Effector memory CD8-positive, alpha-beta T cell (primary cell): ENCODE results near the gene ALG14.
A peak's percentile ranks its signal among the peaks of the same experiment; 100 is the strongest.
"Not testable (repeated sequence)": the region's sequence is repeated elsewhere in the genome, so short reads cannot be mapped to it uniquely, and the experiment has no call there.

Experiments used
- ATAC-seq: fragments of 150-1000 bp; cut with Tn5 transposase; replicated peaks from 2 replicates; pipeline ENCODE4 v1.10.0; 2021; ENCODE audit warnings: mild to moderate bottlenecking, moderate library complexity
- DNase-seq, 3 experiments: peaks; one replicate each; pipeline ENCODE4 v3.0.0; 2021
- H3K27ac Mint-ChIP-seq, 2 donors: one replicate each; pipeline ENCODE4 v1.8.0; 2022; ENCODE audit warnings: mild to moderate bottlenecking in 2 of 2, mixed read lengths in 2 of 2, moderate library complexity in 2 of 2
- H3K27me3 Mint-ChIP-seq, 2 donors: one replicate each; pipeline ENCODE4 v1.8.0; 2022; ENCODE audit warnings: mixed read lengths in 2 of 2
- H3K36me3 Mint-ChIP-seq: one replicate; pipeline ENCODE4 v1.8.0; 2022; ENCODE audit warnings: mild to moderate bottlenecking, moderate library complexity, mixed read lengths; ENCODE audit not compliant: insufficient read depth
- H3K4me1 Mint-ChIP-seq, 2 donors: one replicate each; pipeline ENCODE4 v1.8.0; 2022; ENCODE audit warnings: low read depth in 2 of 2, mixed read lengths in 2 of 2
- H3K4me3 Mint-ChIP-seq, 2 donors: one replicate each; pipeline ENCODE4 v1.8.0; 2022; ENCODE audit warnings: mild to moderate bottlenecking in 2 of 2, mixed read lengths in 2 of 2, moderate library complexity in 2 of 2
- H3K9me3 Mint-ChIP-seq, 2 donors: one replicate each; pipeline ENCODE4 v1.8.0; 2022; ENCODE audit warnings: mixed read lengths in 2 of 2

Gene ALG14

GRCh38 chr1:95047624-95048023 lies 25.1 kb downstream of the ALG14 start:
- H3K4me3 Mint-ChIP-seq, H3K36me3 Mint-ChIP-seq, H3K27ac Mint-ChIP-seq, H3K27me3 Mint-ChIP-seq, H3K9me3 Mint-ChIP-seq, ATAC-seq, DNase-seq, H3K4me1 Mint-ChIP-seq: not testable (repeated sequence)

GRCh38 chr1:95046359-95046758 lies 26.4 kb downstream of the ALG14 start:
- no peak for DNase-seq
- H3K27ac Mint-ChIP-seq, result no peak overlapping the region
- H3K4me3 Mint-ChIP-seq, result no peak overlapping the region
- no peaks in the 10 kb centered on the region for H3K4me1 Mint-ChIP-seq
- no peak for ATAC-seq
- H3K27me3 Mint-ChIP-seq, result no peaks in the 10 kb centered on the region
- H3K36me3 Mint-ChIP-seq, result no peaks in the 10 kb centered on the region
- H3K9me3 Mint-ChIP-seq, result no peaks in the 10 kb centered on the region

GRCh38 chr1:95043141-95043980 lies 29.4 kb downstream of the ALG14 start:
- Mint-ChIP-seq H3K4me1 (no peaks in the 10 kb centered on the region), H3K36me3 (no peaks in the 10 kb centered on the region), H3K9me3 (no peaks in the 10 kb centered on the region), H3K27me3 (no peaks in the 10 kb centered on the region), H3K4me3 (no peak overlapping the region), H3K27ac (no peak overlapping the region)
- peak; percentile 100 for ATAC-seq
- DNase-seq, result peak; percentile 68 to 76 (median 71)

- no peak for ATAC-seq
- no peak for DNase-seq
- Mint-ChIP-seq H3K9me3 (no peaks in the 10 kb centered on the region), H3K4me3 (no peak overlapping the region), H3K27me3 (no peaks in the 10 kb centered on the region), H3K36me3 (no peaks in the 10 kb centered on the region), H3K27ac (no peak overlapping the region), H3K4me1 (no peaks in the 10 kb centered on the region)
Measured at GRCh38 chr1:95042286-95042685, 30.5 kb downstream of the ALG14 start.

- ATAC-seq (no peak), DNase-seq (no peak)
- no peaks in the 10 kb centered on the region for H3K27me3 Mint-ChIP-seq
- no peak overlapping the region for H3K4me3 Mint-ChIP-seq
- no peaks in the 10 kb centered on the region for H3K4me1 Mint-ChIP-seq
- no peaks in the 10 kb centered on the region for H3K36me3 Mint-ChIP-seq
- no peaks in the 10 kb centered on the region for H3K9me3 Mint-ChIP-seq
- no peak overlapping the region for H3K27ac Mint-ChIP-seq
Measured at GRCh38 chr1:95041491-95042165, 31.1 kb downstream of the ALG14 start.

GRCh38 chr1:95040032-95040525 lies 32.7 kb downstream of the ALG14 start:
- H3K27me3 Mint-ChIP-seq, result no peaks in the 10 kb centered on the region
- H3K9me3 Mint-ChIP-seq, result no peaks in the 10 kb centered on the region
- DNase-seq (no peak), ATAC-seq (no peak)
- no peak overlapping the region for H3K4me3 Mint-ChIP-seq
- H3K27ac Mint-ChIP-seq, result no peak overlapping the region
- H3K36me3 Mint-ChIP-seq, result no peaks in the 10 kb centered on the region
- no peaks in the 10 kb centered on the region for H3K4me1 Mint-ChIP-seq

- Mint-ChIP-seq H3K4me3 (no peak overlapping the region), H3K27me3 (no peaks in the 10 kb centered on the region), H3K36me3 (no peaks in the 10 kb centered on the region), H3K27ac (no peak overlapping the region), H3K4me1 (no peaks in the 10 kb centered on the region), H3K9me3 (no peaks in the 10 kb centered on the region)
- no peak for DNase-seq
- no peak for ATAC-seq
Measured at GRCh38 chr1:95039360-95040031, 33.3 kb downstream of the ALG14 start.

GRCh38 chr1:95035536-95035935 lies 37.2 kb downstream of the ALG14 start:
- Mint-ChIP-seq H3K36me3 (no peaks in the 10 kb centered on the region), H3K9me3 (no peaks in the 10 kb centered on the region)

GRCh38 chr1:95034506-95034905 lies 38.2 kb downstream of the ALG14 start:
- no peak overlapping the region for H3K27ac Mint-ChIP-seq
- DNase-seq (no peak), ATAC-seq (no peak)

More at GRCh38 chr1:95035536-95035935, 37.2 kb downstream of the ALG14 start:
- ATAC-seq (no peak), DNase-seq (no peak)
- H3K4me3 Mint-ChIP-seq, result no peak overlapping the region
- no peaks in the 10 kb centered on the region for H3K27me3 Mint-ChIP-seq
- no peak overlapping the region for H3K27ac Mint-ChIP-seq
- H3K4me1 Mint-ChIP-seq, result no peaks in the 10 kb centered on the region

GRCh38 chr1:95033843-95034242 lies 38.9 kb downstream of the ALG14 start:
- Mint-ChIP-seq H3K9me3 (no peaks in the 10 kb centered on the region), H3K4me1 (no peaks in the 10 kb centered on the region), H3K4me3 (no peak overlapping the region), H3K27me3 (no peaks in the 10 kb centered on the region), H3K36me3 (no peaks in the 10 kb centered on the region), H3K27ac (no peak overlapping the region)
- ATAC-seq, result no peak
- no peak for DNase-seq

More at GRCh38 chr1:95034506-95034905, 38.2 kb downstream of the ALG14 start:
- no peak overlapping the region for H3K4me3 Mint-ChIP-seq
- H3K4me1 Mint-ChIP-seq, result no peaks in the 10 kb centered on the region
- no peaks in the 10 kb centered on the region for H3K27me3 Mint-ChIP-seq
- no peaks in the 10 kb centered on the region for H3K36me3 Mint-ChIP-seq
- H3K9me3 Mint-ChIP-seq, result no peaks in the 10 kb centered on the region

GRCh38 chr1:95029532-95029931 lies 43.2 kb downstream of the ALG14 start:
- Mint-ChIP-seq H3K4me3 (no peak overlapping the region), H3K27me3 (no peaks in the 10 kb centered on the region), H3K36me3 (no peaks in the 10 kb centered on the region), H3K4me1 (no peaks in the 10 kb centered on the region), H3K27ac (no peak overlapping the region), H3K9me3 (no peaks in the 10 kb centered on the region)
- DNase-seq, result no peak
- no peak for ATAC-seq

GRCh38 chr1:95028954-95029353 lies 43.8 kb downstream of the ALG14 start:
- no peaks in the 10 kb centered on the region for H3K27me3 Mint-ChIP-seq
- H3K4me3 Mint-ChIP-seq, result no peak overlapping the region
- H3K27ac Mint-ChIP-seq, result no peak overlapping the region
- no peaks in the 10 kb centered on the region for H3K4me1 Mint-ChIP-seq
- H3K9me3 Mint-ChIP-seq, result no peaks in the 10 kb centered on the region
- DNase-seq (no peak), ATAC-seq (no peak)
- H3K36me3 Mint-ChIP-seq, result no peaks in the 10 kb centered on the region

GRCh38 chr1:95027046-95027445 lies 45.7 kb downstream of the ALG14 start:
- Mint-ChIP-seq H3K4me3 (no peak overlapping the region), H3K36me3 (no peaks in the 10 kb centered on the region), H3K4me1 (no peaks in the 10 kb centered on the region), H3K9me3 (no peaks in the 10 kb centered on the region), H3K27me3 (no peaks in the 10 kb centered on the region), H3K27ac (no peak overlapping the region)
- DNase-seq (no peak), ATAC-seq (no peak)
